ENCODE data around the gene FGF11.

The FGF11 gene

DNA sequence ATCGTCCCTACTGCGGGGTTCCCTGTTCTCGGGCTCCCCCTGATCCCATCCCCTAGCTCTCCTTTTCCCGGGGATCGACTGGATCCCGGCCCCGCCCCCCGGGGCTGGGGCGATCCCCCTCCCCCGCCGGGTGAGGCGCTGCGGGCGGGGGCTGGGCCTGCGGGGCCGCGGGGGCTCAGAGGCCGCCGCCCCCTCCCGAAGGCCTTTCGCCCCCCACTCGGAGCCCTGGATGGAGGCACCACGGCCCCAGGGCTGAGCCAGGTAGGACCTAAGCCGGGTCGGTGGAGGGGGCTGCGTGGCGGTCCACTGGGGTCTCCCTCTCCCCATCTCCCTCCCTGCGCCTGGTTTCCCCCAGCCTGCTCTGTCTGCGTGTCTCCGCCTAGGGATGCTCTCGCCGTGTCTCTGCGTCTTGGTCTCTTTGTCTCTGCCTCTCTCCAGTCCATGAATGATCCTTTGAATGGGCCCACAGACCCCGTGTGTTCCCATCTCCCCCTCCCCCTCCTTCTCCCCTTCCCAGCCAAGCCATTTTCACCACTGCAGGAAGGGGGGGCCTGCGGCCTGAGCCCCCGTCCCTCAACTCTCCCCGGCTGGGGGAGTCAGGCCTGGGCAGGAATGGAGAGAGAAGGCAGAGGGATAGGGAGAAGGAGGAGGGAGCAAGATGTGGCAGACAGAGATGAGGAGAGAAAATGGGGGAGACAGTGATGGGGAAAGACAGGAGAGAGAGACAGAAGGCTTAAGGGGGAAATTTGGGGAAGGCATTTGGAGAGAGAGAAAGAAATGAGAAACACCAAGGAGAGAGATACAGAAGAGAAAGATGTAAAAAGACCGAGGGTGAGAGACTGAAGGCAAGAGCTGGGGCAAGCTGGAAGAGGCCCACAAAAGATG is 33.7 kb upstream of the FGF11 start:
- TF ChIP-seq, protein P1, sequence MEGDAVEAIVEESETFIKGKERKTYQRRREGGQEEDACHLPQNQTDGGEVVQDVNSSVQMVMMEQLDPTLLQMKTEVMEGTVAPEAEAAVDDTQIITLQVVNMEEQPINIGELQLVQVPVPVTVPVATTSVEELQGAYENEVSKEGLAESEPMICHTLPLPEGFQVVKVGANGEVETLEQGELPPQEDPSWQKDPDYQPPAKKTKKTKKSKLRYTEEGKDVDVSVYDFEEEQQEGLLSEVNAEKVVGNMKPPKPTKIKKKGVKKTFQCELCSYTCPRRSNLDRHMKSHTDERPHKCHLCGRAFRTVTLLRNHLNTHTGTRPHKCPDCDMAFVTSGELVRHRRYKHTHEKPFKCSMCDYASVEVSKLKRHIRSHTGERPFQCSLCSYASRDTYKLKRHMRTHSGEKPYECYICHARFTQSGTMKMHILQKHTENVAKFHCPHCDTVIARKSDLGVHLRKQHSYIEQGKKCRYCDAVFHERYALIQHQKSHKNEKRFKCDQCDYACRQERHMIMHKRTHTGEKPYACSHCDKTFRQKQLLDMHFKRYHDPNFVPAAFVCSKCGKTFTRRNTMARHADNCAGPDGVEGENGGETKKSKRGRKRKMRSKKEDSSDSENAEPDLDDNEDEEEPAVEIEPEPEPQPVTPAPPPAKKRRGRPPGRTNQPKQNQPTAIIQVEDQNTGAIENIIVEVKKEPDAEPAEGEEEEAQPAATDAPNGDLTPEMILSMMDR (IDR thresholded peaks at IDR 0.05; ENCODE audit: low read depth, low read length), result no peak
- DNase-seq (ENCODE audit: extremely low read depth, low read depth), result no peak

DNA sequence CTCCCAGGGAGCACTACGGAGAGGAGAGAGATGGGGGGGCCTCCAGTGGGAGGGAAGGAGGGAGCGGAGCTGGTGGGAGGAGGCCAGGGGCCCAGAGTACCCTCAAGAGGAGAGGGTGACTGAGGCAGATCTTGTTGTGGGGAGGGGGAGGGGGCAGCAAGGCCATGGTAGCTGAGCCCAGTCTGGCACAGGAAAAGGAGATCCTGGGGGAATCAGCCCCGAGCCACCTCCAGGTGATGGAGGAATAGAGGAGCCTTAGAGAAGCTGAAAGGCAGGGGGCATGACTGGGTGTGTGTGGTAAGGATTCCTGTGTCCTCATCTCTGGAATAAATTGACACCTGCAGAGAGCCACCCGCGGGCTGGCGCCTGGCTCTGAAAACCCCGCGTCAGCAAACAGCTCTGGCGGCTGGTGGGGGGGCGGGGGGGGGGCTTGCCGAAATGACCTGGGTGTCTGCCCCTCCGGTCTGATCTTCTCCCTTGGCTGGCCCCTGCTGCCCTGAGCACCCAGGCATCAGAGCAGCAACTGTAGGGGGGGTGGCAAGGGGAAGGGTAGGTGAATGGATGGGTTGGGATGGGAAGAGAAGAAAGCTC is 33.0 kb upstream of the FGF11 start:
- TF ChIP-seq, protein P1 (IDR thresholded peaks at IDR 0.05; ENCODE audit: low read depth, low read length), result no peak
- no peak for DNase-seq (ENCODE audit: extremely low read depth, low read depth)

DNA sequence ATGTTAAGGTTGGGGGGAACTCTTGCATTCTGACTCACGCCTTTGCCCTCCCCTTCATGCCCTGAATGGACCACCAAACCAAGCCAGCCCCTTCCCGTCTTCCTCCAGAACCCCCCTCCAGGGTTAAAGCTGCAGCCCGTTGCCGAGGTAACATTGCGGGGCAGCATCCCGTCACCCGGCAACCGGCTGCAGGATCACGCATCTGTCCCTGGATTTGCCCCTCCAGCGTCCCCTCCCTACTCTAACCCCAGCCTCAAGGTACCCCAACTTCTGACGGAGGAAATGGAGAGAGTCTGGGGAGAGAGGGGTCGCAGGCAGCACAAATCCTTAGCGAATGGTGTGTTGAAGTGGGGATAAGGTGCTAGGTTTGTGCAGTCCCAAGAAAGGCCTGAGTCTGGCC is 32.2 kb upstream of the FGF11 start:
- TF ChIP-seq, protein P1 (IDR thresholded peaks at IDR 0.05; ENCODE audit: low read depth, low read length), result no peak

DNA sequence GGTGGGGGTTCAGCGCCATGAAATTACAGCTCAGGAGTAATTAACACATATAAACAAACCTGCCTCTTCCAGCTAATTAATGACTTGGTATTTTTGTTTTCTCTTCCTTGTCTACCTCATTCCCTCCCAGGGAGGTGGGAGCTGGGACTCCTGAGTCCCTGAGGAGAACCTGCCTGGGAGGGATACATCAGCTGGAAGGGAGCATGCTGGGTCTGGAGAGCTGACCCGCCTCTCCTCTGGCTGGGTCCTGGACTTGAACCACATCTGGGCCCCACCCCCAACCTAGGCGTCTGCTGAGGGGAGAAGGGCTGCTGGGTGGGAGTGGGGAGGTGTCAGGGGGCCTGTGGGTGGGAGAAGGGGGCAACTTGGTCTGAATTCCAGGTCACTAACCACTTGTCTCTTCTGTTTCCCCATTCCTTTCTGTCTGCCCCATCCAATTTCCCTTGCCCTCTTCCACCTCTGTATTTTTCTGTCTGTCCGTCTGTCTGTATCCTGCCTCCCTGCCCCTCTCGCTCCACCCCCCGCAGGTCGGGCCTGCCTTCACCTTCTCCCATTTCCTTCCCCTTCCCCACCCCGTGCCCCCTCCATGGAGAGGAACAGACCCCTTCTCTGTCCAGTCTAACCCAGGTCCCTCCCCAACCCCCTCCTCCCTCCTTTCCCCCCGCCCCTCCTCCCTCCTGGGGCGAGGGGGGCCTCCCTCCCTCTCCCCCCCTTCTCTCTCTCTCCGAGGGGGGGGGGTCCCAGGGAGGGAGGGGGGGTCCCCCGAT is 31.6 kb upstream of the FGF11 start, which contains the start of gene NLGN2:
NLGN2 (plus strand) TSS at position 361 of the 767 bp plus-strand sequence. CDS start 411 bp downstream, outside the sequence.
- TF ChIP-seq, protein P1 (IDR thresholded peaks at IDR 0.05; ENCODE audit: low read depth, low read length), result no peak

More for the DNA sequence above, 32.2 kb upstream of the FGF11 start:
- no peak for DNase-seq (ENCODE audit: extremely low read depth, low read depth)

DNA sequence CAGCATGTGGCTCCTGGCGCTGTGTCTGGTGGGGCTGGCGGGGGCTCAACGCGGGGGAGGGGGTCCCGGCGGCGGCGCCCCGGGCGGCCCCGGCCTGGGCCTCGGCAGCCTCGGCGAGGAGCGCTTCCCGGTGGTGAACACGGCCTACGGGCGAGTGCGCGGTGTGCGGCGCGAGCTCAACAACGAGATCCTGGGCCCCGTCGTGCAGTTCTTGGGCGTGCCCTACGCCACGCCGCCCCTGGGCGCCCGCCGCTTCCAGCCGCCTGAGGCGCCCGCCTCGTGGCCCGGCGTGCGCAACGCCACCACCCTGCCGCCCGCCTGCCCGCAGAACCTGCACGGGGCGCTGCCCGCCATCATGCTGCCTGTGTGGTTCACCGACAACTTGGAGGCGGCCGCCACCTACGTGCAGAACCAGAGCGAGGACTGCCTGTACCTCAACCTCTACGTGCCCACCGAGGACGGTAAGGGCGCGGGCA is 31.0 kb upstream of the FGF11 start:
- TF ChIP-seq, protein P1 (IDR thresholded peaks at IDR 0.05; ENCODE audit: low read depth, low read length), result no peak
- no peak for DNase-seq (ENCODE audit: extremely low read depth, low read depth)

More for the DNA sequence above, 31.6 kb upstream of the FGF11 start, which contains the start of gene NLGN2:
- no peak for DNase-seq (ENCODE audit: extremely low read depth, low read depth)

DNA sequence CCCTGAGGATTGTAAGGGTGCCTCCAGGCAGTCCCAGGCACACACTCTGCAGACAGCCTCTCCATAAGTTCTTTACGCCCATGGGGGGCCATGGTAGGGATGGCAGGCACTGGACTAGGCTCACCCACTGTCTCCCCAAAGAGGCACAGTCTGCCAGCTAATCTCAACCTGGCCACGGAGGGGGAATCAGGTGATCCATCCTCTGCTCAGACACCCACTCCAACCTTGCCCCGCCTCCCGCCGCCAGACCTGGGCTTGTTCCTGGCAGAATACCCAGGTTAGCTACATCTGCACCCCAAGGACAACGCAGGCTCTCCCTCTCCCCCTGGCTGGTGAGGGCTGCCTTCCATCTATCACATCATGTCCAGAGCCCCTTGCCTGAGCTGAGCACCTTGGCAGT is 30.4 kb upstream of the FGF11 start:
- TF ChIP-seq, protein P1 (IDR thresholded peaks at IDR 0.05; ENCODE audit: low read depth, low read length), result no peak
- DNase-seq (ENCODE audit: extremely low read depth, low read depth), result no peak

Measured in AG09319 (cell line).